ENCODE results near the gene HSPA2. TPM values are rescaled to one million over a fixed set of nuclear protein-coding genes. Genes with fewer than 3 reads are reported as not detected.
"Not testable (repeated sequence)": the region's sequence is repeated elsewhere in the genome, so short reads cannot be mapped to it uniquely, and the experiment has no call there.

The HSPA2 gene
- total RNA-seq, 4 donors from 2014 or later: 79.3 to 111 (median 98.9) TPM

DNA sequence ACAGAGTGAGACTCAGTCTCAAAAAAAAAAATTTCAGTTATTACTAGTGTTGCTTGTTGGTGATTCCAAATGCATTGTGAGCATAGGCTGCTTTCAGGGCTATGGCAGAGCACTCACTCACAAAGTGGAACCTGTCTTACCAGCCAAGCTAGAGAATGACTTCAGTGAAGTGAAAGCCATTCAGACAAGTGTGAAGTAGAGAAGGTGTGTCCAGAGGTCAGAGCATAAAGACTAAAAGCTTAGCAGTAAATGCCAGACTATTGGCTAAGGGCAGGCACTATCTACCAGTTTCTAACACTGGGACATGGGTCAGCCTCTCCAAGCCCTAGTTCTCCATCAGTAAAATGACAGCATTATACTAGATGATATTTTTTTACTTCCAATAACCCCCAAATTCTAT, 21.9 kb downstream of the HSPA2 start:
- Histone ChIP-seq H3K27me3 (no peaks in the 10 kb centered on the region), H3K4me3 (no peak overlapping the region), H3K27ac (no peak overlapping the region), H3K4me1 (peaks cover 0 to 11% (median 3%) of the 10 kb centered on the region in 4 donors), H3K36me3 (no peaks in the 10 kb centered on the region), H3K9me3 (no peaks in the 10 kb centered on the region)
- no peak for DNase-seq (ENCODE audit: low spot score in 2 of 2)
- TF ChIP-seq EP300 (IDR thresholded peaks at IDR 0.05): no peak
- no peak for TF ChIP-seq POLR2A (IDR thresholded peaks at IDR 0.05)
- TF ChIP-seq, protein P1, sequence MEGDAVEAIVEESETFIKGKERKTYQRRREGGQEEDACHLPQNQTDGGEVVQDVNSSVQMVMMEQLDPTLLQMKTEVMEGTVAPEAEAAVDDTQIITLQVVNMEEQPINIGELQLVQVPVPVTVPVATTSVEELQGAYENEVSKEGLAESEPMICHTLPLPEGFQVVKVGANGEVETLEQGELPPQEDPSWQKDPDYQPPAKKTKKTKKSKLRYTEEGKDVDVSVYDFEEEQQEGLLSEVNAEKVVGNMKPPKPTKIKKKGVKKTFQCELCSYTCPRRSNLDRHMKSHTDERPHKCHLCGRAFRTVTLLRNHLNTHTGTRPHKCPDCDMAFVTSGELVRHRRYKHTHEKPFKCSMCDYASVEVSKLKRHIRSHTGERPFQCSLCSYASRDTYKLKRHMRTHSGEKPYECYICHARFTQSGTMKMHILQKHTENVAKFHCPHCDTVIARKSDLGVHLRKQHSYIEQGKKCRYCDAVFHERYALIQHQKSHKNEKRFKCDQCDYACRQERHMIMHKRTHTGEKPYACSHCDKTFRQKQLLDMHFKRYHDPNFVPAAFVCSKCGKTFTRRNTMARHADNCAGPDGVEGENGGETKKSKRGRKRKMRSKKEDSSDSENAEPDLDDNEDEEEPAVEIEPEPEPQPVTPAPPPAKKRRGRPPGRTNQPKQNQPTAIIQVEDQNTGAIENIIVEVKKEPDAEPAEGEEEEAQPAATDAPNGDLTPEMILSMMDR (IDR thresholded peaks at IDR 0.05): no peak

DNA sequence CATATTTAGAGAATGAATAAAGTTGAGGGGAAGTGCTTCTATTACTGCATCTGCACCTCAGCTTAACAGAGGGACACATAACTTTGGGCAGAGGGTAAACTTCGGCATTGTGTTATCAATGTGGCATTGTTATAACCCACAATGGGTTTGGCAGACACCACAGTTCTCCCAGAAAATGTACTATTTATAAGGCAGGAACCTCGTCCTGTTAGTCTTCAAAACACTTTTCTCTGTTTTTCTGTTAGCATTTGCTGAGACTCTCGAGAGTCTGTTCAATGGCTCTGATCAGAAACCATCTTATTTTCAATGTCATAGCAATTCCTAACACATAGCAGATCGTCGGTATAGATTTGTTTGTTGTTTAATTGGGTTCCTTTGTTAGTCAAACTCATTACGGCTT, 23.2 kb downstream of the HSPA2 start:
- peaks cover 0 to 23% (median 10%) of the 10 kb centered on the region in 4 donors for H3K4me1 ChIP-seq
- WGBS, 2 donors: 54 to 58% methylated on average over 6 of the region's 6 CpGs
- H3K4me3 ChIP-seq: no peak overlapping the region
- H3K36me3 ChIP-seq: no peaks in the 10 kb centered on the region
- H3K9me3 ChIP-seq: no peaks in the 10 kb centered on the region
- peak overlapping the region in 1 of 4 donors; percentile 47 for H3K27ac ChIP-seq
- no peak for DNase-seq (ENCODE audit: low spot score in 2 of 2)
- TF ChIP-seq POLR2A (IDR thresholded peaks at IDR 0.05) (no peak), EP300 (IDR thresholded peaks at IDR 0.05) (no peak)
- TF ChIP-seq, protein P1 (IDR thresholded peaks at IDR 0.05): no peak
- no peaks in the 10 kb centered on the region for H3K27me3 ChIP-seq

DNA sequence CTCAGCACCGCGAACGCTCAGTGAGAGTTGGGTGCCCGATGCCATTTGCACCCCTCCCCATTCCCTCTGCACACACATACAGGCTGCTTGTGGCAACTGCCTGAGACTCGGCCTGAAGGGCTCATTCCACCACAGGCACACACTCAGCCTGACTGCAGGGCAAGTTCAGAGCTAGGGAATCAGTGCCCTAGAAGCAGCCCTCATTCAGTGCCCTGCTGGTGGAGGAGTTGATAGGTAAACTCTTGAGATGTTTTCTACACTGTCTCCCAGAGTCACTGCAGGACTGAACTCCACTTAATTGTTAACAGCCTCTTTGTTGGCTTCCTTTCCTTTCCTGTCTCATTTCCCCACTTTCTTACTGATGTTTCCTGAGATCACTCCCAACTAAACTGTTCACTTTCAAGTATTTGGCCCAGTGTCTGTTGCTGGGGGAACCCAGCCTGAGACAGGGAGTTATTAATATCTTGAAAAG, 26.1 kb downstream of the HSPA2 start:
- peak overlapping the region in 3 of 4 donors; percentile 58 to 83 (median 81) for H3K27ac ChIP-seq
- H3K36me3 ChIP-seq: no peaks in the 10 kb centered on the region
- no peak overlapping the region for H3K4me3 ChIP-seq
- H3K4me1 ChIP-seq: peaks cover 0 to 48% (median 22%) of the 10 kb centered on the region in 4 donors
- no peak for TF ChIP-seq EP300 (IDR thresholded peaks at IDR 0.05)
- WGBS, 2 donors: 41 to 63% methylated on average over 5 of the region's 5 CpGs
- H3K27me3 ChIP-seq: no peaks in the 10 kb centered on the region
- H3K9me3 ChIP-seq: no peaks in the 10 kb centered on the region
- peak in 1 of 2 donors; percentile 5 for DNase-seq (ENCODE audit: low spot score in 2 of 2)

DNA sequence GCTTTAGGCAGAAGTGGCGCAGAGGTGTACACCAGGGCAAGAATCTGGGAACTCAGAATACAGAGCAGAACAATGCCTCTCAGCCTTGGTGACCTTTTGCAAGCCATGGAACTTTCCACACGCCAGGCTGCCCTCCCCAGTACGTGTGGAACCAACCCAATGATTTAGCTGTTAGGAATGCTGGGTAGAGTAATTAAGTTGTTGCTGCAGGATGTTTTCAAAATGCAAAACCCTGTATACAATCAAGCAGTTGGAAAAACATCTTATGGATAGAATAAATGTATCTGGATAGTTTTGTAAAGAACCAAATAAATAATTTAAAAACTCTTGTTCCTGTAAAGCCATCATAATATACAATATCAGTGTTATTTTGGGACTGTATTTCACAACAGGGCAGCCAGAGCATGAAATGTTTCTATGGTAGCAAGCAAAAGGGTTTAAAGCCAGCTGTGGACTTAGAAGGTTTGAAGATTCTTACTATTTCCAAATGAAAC, 28.6 kb downstream of the HSPA2 start:
- WGBS, 2 donors: 25 to 36% methylated on average over 3 of the region's 3 CpGs
- DNase-seq (ENCODE audit: low spot score in 2 of 2): peak; percentile 37 to 55
- H3K4me3 ChIP-seq: no peak overlapping the region
- peak overlapping the region; percentile 53 to 83 (median 70) for H3K27ac ChIP-seq
- no peaks in the 10 kb centered on the region for H3K36me3 ChIP-seq
- no peaks in the 10 kb centered on the region for H3K9me3 ChIP-seq
- H3K4me1 ChIP-seq: peaks cover 0 to 66% (median 28%) of the 10 kb centered on the region in 4 donors
- TF ChIP-seq EP300 (IDR thresholded peaks at IDR 0.05): peak; percentile 72 to 88
- TF ChIP-seq, protein P1 (IDR thresholded peaks at IDR 0.05): no peak
- no peaks in the 10 kb centered on the region for H3K27me3 ChIP-seq

DNA sequence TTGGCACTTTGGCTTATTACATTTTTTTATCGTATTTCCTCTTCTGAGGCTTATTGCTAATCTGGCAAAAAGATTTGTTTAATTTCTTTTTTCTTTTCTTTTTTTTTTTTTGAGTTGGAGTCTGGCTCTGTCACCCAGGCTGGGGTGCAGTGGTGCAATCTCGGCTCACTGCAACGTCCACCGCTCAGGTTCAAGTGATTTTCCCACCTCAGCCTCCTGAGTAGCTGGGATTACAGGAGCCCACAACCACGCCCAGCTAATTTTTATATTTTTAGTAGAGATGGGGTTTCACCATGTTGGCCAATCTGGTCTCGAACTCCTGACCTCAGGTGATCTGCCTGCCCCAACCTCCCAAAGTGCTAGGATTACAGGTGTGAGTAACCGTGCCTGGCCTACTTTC, 29.1 kb downstream of the HSPA2 start:
- H3K4me1 ChIP-seq: peaks cover 0 to 66% (median 28%) of the 10 kb centered on the region in 4 donors
- H3K27ac ChIP-seq: peak overlapping the region; percentile 53 to 83 (median 70)
- H3K36me3 ChIP-seq; H3K27me3 ChIP-seq; H3K9me3 ChIP-seq; H3K4me3 ChIP-seq; DNase-seq (ENCODE audit: low spot score in 2 of 2): not testable (repeated sequence)
- 71% methylated on average over 7 of the region's 7 CpGs for WGBS, 2 donors

DNA sequence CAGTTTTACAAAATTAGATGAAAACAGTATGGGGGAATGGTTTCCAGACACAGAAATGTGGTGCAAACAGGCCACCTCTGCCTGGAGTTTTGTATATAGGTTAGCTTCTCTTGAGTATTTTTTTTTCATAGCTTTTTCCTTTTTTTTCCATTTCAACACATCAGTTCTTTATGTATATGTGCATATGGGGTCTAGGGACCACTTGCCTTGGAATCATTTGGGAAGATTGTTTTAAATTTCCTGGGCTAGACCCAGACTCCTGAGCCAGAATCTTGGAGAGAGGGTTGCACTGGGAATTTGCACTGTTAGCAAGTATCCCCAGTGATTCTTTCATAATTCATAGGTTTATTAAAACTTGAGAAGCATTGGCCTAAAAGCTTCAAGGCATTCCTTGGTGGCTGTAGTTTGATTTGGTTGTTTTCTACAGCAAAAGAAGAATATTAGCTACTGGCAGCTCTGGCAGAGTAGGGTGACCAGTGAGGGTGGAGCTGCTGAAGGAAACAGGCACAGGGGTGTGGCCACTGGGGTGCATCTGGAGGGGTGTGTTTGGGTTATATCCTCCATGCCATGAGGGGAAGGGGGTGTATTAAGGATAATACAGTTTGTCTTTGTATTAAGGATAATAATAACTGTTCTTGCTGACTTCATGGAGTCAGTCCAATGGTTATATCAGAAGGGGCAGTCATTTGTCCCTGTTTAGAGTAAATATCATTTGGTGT, 32.0 kb downstream of the HSPA2 start:
- H3K27ac ChIP-seq: peak overlapping the region in 3 of 4 donors; percentile 50 to 82 (median 81)

More for the DNA sequence above, 32.0 kb downstream of the HSPA2 start:
- TF ChIP-seq, protein P1 (IDR thresholded peaks at IDR 0.05): no peak
- no peak for TF ChIP-seq EP300 (IDR thresholded peaks at IDR 0.05)
- no peak for TF ChIP-seq POLR2A (IDR thresholded peaks at IDR 0.05)
- Histone ChIP-seq H3K4me3 (no peak overlapping the region), H3K36me3 (no peaks in the 10 kb centered on the region), H3K27me3 (no peaks in the 10 kb centered on the region), H3K4me1 (peaks cover 0 to 54% (median 25%) of the 10 kb centered on the region in 4 donors), H3K9me3 (no peaks in the 10 kb centered on the region)
- DNase-seq (ENCODE audit: low spot score in 2 of 2): no peak

Data from tibial nerve (tissue), 4 donors.